HepG2 (cell line): Measurements from ENCODE around the gene SFTPB. TPM values are rescaled to one million over a fixed set of nuclear protein-coding genes. Genes with fewer than 3 reads are reported as not detected.

ENCODE experiments used
- polyA plus RNA-seq, 8 experiments: library from polyadenylated mRNA; depleted of rRNA in 3 of 8; stranded (reverse) in 7 of 8; unstranded in 1 of 8; fragments of >200 nt; fragmentation: Illumina TruSeq in 4 of 8; extraction: Trizol in 4 of 8; gene quantifications; 2 replicates each; pipeline versions ENCODE4 v1.2.1 to v1.2.3, GENCODE V29; 2011 to 2016; ENCODE audit warnings: low read depth in 4 of 8, missing spikeins in 1 of 8, mixed read lengths in 1 of 8; ENCODE audit not compliant: insufficient read depth in 1 of 8
- total RNA-seq, 5 experiments: library from RNA; depleted of rRNA; stranded (reverse); fragments of >200 nt; fragmentation: Illumina TruSeq; extraction: Trizol; gene quantifications; 2 replicates each; pipeline ENCODE4 v1.2.3, GENCODE V29; 2016; ENCODE audit warnings: low read depth in 1 of 5

SFTPB gene
- total and polyA plus RNA-seq, 2 of the 13 experiments (the other 11 are each of a cell fraction or from before 2014, with no cell fraction given) = not detected

Other genes starting within 250 kb of the SFTPB start
- 0.11 and 0.29 TPM in 2 replicates for gene SH2D6, start 249.5 kb downstream of the SFTPB start, total RNA-seq (2016; rRNA removed; fragmentation: Illumina TruSeq; extraction: Trizol)
- 0.18 and 0.26 TPM in 2 replicates for gene SH2D6, start 249.5 kb downstream of the SFTPB start, polyA plus RNA-seq (2011; rRNA removed)
- 55.8 and 155 TPM in 2 replicates for gene MAT2A, start 129.0 kb downstream of the SFTPB start, total RNA-seq (2016; rRNA removed; fragmentation: Illumina TruSeq; extraction: Trizol)
- 331 and 367 TPM in 2 replicates for gene MAT2A, start 129.0 kb downstream of the SFTPB start, polyA plus RNA-seq (2011; rRNA removed)
- gene GGCX, start 106.7 kb downstream of the SFTPB start, total RNA-seq (2016; rRNA removed; fragmentation: Illumina TruSeq; extraction: Trizol) = 51.3 and 103 TPM in 2 replicates
- gene GGCX, start 106.7 kb downstream of the SFTPB start, polyA plus RNA-seq (2011; rRNA removed) = 72.5 and 74.9 TPM in 2 replicates
- 83.3 and 97.0 TPM in 2 replicates for gene VAMP8, start 90.6 kb downstream of the SFTPB start, total RNA-seq (2016; rRNA removed; fragmentation: Illumina TruSeq; extraction: Trizol)
- gene VAMP8, start 90.6 kb downstream of the SFTPB start, polyA plus RNA-seq (2011; rRNA removed) = 151 and 157 TPM in 2 replicates
- 7.2 and 9.0 TPM in 2 replicates for gene VAMP5, start 83.8 kb downstream of the SFTPB start, total RNA-seq (2016; rRNA removed; fragmentation: Illumina TruSeq; extraction: Trizol)
- gene VAMP5, start 83.8 kb downstream of the SFTPB start, polyA plus RNA-seq (2011; rRNA removed) = 56.7 and 68.6 TPM in 2 replicates
- 224 and 234 TPM in 2 replicates for gene RNF181, start 72.5 kb downstream of the SFTPB start, total RNA-seq (2016; rRNA removed; fragmentation: Illumina TruSeq; extraction: Trizol)
- 578 and 594 TPM in 2 replicates for gene RNF181, start 72.5 kb downstream of the SFTPB start, polyA plus RNA-seq (2011; rRNA removed)
- gene TMEM150A, start 65.5 kb downstream of the SFTPB start, total RNA-seq (2016; rRNA removed; fragmentation: Illumina TruSeq; extraction: Trizol) = 24.0 and 30.1 TPM in 2 replicates
- gene TMEM150A, start 65.5 kb downstream of the SFTPB start, polyA plus RNA-seq (2011; rRNA removed) = 70.4 and 111 TPM in 2 replicates
- gene C2orf68, start 56.1 kb downstream of the SFTPB start, total RNA-seq (2016; rRNA removed; fragmentation: Illumina TruSeq; extraction: Trizol) = 47.1 and 49.0 TPM in 2 replicates
- gene C2orf68, start 56.1 kb downstream of the SFTPB start, polyA plus RNA-seq (2011; rRNA removed) = 77.4 and 82.8 TPM in 2 replicates
- gene USP39, start 52.0 kb downstream of the SFTPB start, total RNA-seq (2016; rRNA removed; fragmentation: Illumina TruSeq; extraction: Trizol) = 63.3 and 80.2 TPM in 2 replicates
- gene USP39, start 52.0 kb downstream of the SFTPB start, polyA plus RNA-seq (2011; rRNA removed) = 73.6 and 75.1 TPM in 2 replicates
- not detected in 2 replicates for gene GNLY, start 26.2 kb upstream of the SFTPB start, total RNA-seq (2016; rRNA removed; fragmentation: Illumina TruSeq; extraction: Trizol)
- gene GNLY, start 26.2 kb upstream of the SFTPB start, polyA plus RNA-seq (2011; rRNA removed) = not detected in 2 replicates
- 0.11 and 0.13 TPM in 2 replicates for gene ATOH8, start 85.8 kb upstream of the SFTPB start, total RNA-seq (2016; rRNA removed; fragmentation: Illumina TruSeq; extraction: Trizol)
- gene ATOH8, start 85.8 kb upstream of the SFTPB start, polyA plus RNA-seq (2011; rRNA removed) = 0.22 and 0.61 TPM in 2 replicates
- 1.3 TPM in 2 replicates for gene ST3GAL5, start 220.8 kb upstream of the SFTPB start, total RNA-seq (2016; rRNA removed; fragmentation: Illumina TruSeq; extraction: Trizol)
- 2.0 and 2.1 TPM in 2 replicates for gene ST3GAL5, start 220.8 kb upstream of the SFTPB start, polyA plus RNA-seq (2011; rRNA removed)